Kidney epithelial cell (primary cell): ENCODE data around the gene BUD31. TPM values are rescaled to one million over a fixed set of nuclear protein-coding genes. Genes with fewer than 3 reads are reported as not detected.
A peak's percentile ranks its signal among the peaks of the same experiment; 100 is the strongest.

ENCODE experiments used
- DNase-seq: peaks from one replicate; pipeline ENCODE4 v3.0.0-alpha.2; 2010; ENCODE audit warnings: low read depth
- H3K27me3 ChIP-seq: 2 replicates; pipeline ENCODE4 v1.6.0; 2011; ENCODE audit warnings: low read length; ENCODE audit not compliant: control insufficient read depth, insufficient read depth
- H3K36me3 ChIP-seq: 2 replicates; pipeline ENCODE4 v1.5.1; 2011; ENCODE audit warnings: low read length; ENCODE audit not compliant: control insufficient read depth, insufficient read depth
- H3K4me3 ChIP-seq: 2 replicates; pipeline ENCODE4 v1.5.1; 2011; ENCODE audit warnings: low read depth, mild to moderate bottlenecking, control low read depth, low read length
- total RNA-seq: library from RNA; depleted of rRNA; stranded (reverse); fragments of >200 nt; gene quantifications from 2 replicates; pipeline ENCODE4 v1.2.3, GENCODE V29; 2015
- TF ChIP-seq, protein P1 (sequence below): IDR thresholded peaks from 2 replicates; pipeline ENCODE4 v1.5.1; 2011; ENCODE audit warnings: mild to moderate bottlenecking, moderate library complexity, low read length, control low read depth, inconsistent platforms; ENCODE audit not compliant: insufficient read depth, poor library complexity, severe bottlenecking

BUD31 gene
- total RNA-seq: 146 and 153 TPM in 2 replicates

- H3K36me3 ChIP-seq: peaks cover 3% of the 10 kb centered on the region
- TF ChIP-seq, protein P1, sequence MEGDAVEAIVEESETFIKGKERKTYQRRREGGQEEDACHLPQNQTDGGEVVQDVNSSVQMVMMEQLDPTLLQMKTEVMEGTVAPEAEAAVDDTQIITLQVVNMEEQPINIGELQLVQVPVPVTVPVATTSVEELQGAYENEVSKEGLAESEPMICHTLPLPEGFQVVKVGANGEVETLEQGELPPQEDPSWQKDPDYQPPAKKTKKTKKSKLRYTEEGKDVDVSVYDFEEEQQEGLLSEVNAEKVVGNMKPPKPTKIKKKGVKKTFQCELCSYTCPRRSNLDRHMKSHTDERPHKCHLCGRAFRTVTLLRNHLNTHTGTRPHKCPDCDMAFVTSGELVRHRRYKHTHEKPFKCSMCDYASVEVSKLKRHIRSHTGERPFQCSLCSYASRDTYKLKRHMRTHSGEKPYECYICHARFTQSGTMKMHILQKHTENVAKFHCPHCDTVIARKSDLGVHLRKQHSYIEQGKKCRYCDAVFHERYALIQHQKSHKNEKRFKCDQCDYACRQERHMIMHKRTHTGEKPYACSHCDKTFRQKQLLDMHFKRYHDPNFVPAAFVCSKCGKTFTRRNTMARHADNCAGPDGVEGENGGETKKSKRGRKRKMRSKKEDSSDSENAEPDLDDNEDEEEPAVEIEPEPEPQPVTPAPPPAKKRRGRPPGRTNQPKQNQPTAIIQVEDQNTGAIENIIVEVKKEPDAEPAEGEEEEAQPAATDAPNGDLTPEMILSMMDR: no peak
- DNase-seq: peak; percentile 81
- no peaks in the 10 kb centered on the region for H3K27me3 ChIP-seq
- peak within 1 kb of the TSS; percentile 99 for H3K4me3 ChIP-seq
Measured at GRCh38 chr7:99408379-99409191, at the start of gene BUD31, which contains the start of gene PDAP1. Gene BUD31, plus strand, starts transcription at chr7:99408969. Its CDS starts 2,124 bp downstream, at chr7:99411093. Gene PDAP1, minus strand, starts transcription at chr7:99408597. Its CDS starts 49 bp downstream, at chr7:99408548.

DNA sequence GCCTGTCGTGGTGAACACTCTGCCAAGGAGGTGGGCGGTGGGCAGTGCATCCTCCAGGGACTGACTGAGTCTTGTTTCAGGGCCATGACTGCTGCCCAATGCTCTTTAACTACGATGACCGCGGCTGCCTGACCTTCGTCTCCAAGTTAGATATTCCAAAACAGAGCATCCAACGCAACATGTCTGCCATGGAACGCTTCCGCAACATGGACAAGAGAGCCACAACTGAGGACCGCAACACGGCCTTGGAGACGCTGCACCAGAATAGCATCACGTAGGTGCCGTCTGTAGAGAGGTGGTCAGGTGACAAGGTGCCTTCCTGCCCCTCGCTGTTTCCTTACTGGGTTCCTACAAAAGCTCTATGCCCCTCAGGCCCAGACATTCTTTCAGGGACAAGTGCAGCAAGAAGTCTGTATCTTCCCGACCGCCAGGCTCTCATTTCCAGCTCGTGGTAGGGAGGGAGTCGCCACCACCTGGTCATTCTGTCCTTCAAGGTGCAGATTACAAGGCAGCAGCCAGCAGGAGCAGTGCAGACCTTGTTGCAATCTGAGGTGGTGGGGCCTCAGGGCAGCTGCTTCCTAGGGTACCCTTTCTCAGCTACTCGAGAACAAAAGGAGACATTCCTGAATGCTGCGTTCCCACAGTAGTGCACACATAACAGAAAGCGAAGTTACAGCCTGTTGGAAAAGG, 49.2 kb upstream of the BUD31 start:
- Histone ChIP-seq H3K27me3 (no peaks in the 10 kb centered on the region), H3K36me3 (peaks cover 4% of the 10 kb centered on the region), H3K4me3 (no peak overlapping the region)
- TF ChIP-seq, protein P1: no peak
- DNase-seq: no peak

DNA sequence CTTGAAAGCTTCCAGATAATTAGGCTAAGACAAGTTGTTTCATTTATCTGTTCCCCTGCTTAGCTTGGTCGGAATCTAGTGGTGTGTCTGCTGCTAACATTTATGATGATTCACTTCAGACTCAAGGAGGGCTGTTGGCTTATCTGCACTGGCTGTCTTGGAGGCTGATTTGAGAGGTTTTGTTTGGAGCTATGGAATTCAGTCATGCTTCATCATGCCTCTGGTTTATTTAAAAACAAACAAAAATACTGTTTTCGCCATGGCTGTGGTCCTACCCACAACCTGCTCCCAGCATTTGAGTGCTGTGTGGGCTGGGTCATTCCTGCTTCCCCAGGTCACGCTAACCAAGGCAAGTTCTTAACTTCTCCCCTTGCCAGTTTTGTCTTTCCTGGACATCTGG, 46.0 kb upstream of the BUD31 start:
- Histone ChIP-seq H3K4me3 (no peak overlapping the region), H3K36me3 (peaks cover 4% of the 10 kb centered on the region), H3K27me3 (no peaks in the 10 kb centered on the region)
- TF ChIP-seq, protein P1: no peak
- DNase-seq: no peak

- no peak for DNase-seq
- Histone ChIP-seq H3K36me3 (peaks cover 3% of the 10 kb centered on the region), H3K27me3 (no peaks in the 10 kb centered on the region), H3K4me3 (no peak overlapping the region)
- TF ChIP-seq, protein P1: no peak
Measured at GRCh38 chr7:99363286-99363685, 45.5 kb upstream of the BUD31 start.

- Histone ChIP-seq H3K36me3 (no peaks in the 10 kb centered on the region), H3K27me3 (no peaks in the 10 kb centered on the region), H3K4me3 (no peak overlapping the region)
- TF ChIP-seq, protein P1: peak; percentile 76
- DNase-seq: no peak
Measured at GRCh38 chr7:99365318-99366141, 43.2 kb upstream of the BUD31 start.
